Esophagus muscularis mucosa (tissue), 4 donors: ENCODE data around the gene MTMR2. TPM values are rescaled to one million over a fixed set of nuclear protein-coding genes. Genes with fewer than 3 reads are reported as not detected.

ENCODE experiments used
- DNase-seq: peaks from one replicate; pipeline ENCODE4 v3.0.0-alpha.2; 2017; ENCODE audit errors: extremely low spot score
- H3K27ac ChIP-seq, 4 donors: fragments of 200-600 bp; sonication (generic); replicated peaks in 1 of 4; 1 replicate in 3 of 4; 2 replicates in 1 of 4; pipeline ENCODE4 v1.5.1; 2016 to 2019; ENCODE audit warnings: mild to moderate bottlenecking in 1 of 4
- H3K27me3 ChIP-seq, 4 donors: fragments of 200-600 bp; sonication (generic); one replicate each; pipeline versions ENCODE4 v1.5.1 to v1.6.0; 2016 to 2019
- H3K36me3 ChIP-seq, 4 donors: fragments of 200-600 bp; sonication (generic); one replicate each; pipeline ENCODE4 v1.5.1; 2016 to 2019
- H3K4me1 ChIP-seq, 4 donors: fragments of 200-600 bp; sonication (generic); one replicate each; pipeline ENCODE4 v1.5.1; 2016 to 2019
- H3K4me3 ChIP-seq, 4 donors: fragments of 200-600 bp; sonication (generic); 1 replicate in 2 of 4; 2 replicates in 2 of 4; pipeline ENCODE4 v1.5.1; 2016 to 2019; ENCODE audit warnings: mild to moderate bottlenecking in 4 of 4, moderate library complexity in 1 of 4
- H3K9me3 ChIP-seq, 4 donors: fragments of 200-600 bp; sonication (generic); 1 replicate in 3 of 4; 2 replicates in 1 of 4; pipeline ENCODE4 v1.5.1; 2016 to 2019
- EP300 ChIP-seq: sonication (generic); formaldehyde crosslinking; IDR thresholded peaks from one replicate; pipeline ENCODE4 v1.6.1; 2017; ENCODE audit warnings: antibody characterized with exemption
- POLR2A ChIP-seq: fragments of 450-650 bp; IDR thresholded peaks from one replicate; pipeline ENCODE4 v1.6.1; 2017; ENCODE audit warnings: antibody characterized with exemption, moderate library complexity, mild to moderate bottlenecking, low read depth
- POLR2AphosphoS5 ChIP-seq, 2 donors: sonication (generic); formaldehyde crosslinking; IDR thresholded peaks; one replicate each; pipeline ENCODE4 v1.6.1; 2017; ENCODE audit warnings: antibody characterized with exemption in 2 of 2
- WGBS: methylation state at CpG from one replicate; pipeline ENCODE4 v1.1.5; 2018; 5-methylcytosine and 5-hydroxymethylcytosine counted together
- intact Hi-C: fragments of 100-400 bp; cut with DNase I; formaldehyde crosslinking; loops from one replicate; pipeline ENCODE4 v1.15.1; 2023
- total RNA-seq, 4 donors: library from RNA; depleted of rRNA; stranded (reverse); fragments of >200 nt; gene quantifications; one replicate each; pipeline versions ENCODE4 v1.1.0 to v1.2.1, GENCODE V29; 2016
- TF ChIP-seq, protein P1 (sequence below), 3 experiments: fragments of 200-600 bp in 2 of 3; fragments of 450-650 bp in 1 of 3; sonication (generic) in 2 of 3; IDR thresholded peaks; one replicate each; pipeline ENCODE4 v1.5.1; 2017 to 2019; ENCODE audit warnings: antibody characterized with exemption in 3 of 3, mild to moderate bottlenecking in 2 of 3, moderate library complexity in 1 of 3

Gene MTMR2
- total RNA-seq, 4 donors from 2014 or later: 25.8 to 29.6 (median 27.9) TPM

DNA sequence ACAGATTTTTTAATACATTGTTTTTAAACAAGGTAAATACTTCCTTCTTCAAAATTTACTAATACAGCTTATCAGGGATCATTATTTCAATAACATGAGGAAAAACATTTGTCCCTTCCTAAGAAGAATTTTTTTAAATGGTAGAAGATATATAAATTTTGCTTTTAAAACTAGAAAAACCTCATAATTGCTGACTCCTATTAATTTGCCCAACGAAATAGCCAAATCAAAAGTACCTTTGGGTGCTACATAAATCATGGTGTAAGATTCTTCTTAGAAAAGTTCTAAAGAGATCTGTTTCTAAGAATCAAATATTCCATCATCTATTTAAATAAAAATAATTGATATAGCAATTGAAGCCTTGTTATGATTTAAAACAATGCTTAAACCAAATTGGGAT lies 78.7 kb downstream of the MTMR2 start:
- Histone ChIP-seq H3K4me3 (no peak overlapping the region), H3K27ac (no peak overlapping the region), H3K36me3 (peaks cover 0 to 58% (median 34%) of the 10 kb centered on the region in 4 donors), H3K4me1 (peaks cover 0 to 15% (median 9%) of the 10 kb centered on the region in 4 donors), H3K27me3 (no peaks in the 10 kb centered on the region), H3K9me3 (no peaks in the 10 kb centered on the region)
- TF ChIP-seq POLR2AphosphoS5 (IDR thresholded peaks at IDR 0.05): no peak
- TF ChIP-seq, protein P1, sequence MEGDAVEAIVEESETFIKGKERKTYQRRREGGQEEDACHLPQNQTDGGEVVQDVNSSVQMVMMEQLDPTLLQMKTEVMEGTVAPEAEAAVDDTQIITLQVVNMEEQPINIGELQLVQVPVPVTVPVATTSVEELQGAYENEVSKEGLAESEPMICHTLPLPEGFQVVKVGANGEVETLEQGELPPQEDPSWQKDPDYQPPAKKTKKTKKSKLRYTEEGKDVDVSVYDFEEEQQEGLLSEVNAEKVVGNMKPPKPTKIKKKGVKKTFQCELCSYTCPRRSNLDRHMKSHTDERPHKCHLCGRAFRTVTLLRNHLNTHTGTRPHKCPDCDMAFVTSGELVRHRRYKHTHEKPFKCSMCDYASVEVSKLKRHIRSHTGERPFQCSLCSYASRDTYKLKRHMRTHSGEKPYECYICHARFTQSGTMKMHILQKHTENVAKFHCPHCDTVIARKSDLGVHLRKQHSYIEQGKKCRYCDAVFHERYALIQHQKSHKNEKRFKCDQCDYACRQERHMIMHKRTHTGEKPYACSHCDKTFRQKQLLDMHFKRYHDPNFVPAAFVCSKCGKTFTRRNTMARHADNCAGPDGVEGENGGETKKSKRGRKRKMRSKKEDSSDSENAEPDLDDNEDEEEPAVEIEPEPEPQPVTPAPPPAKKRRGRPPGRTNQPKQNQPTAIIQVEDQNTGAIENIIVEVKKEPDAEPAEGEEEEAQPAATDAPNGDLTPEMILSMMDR (IDR thresholded peaks at IDR 0.05): no peak
- WGBS: 97% methylated on average over 1 of the region's 1 CpG
- DNase-seq: no peak
- intact Hi-C loops: loop anchor here (10.0 kb wide), 2 partner anchors 80 to 170 kb away; partner anchors contain the start of gene MTMR2

DNA sequence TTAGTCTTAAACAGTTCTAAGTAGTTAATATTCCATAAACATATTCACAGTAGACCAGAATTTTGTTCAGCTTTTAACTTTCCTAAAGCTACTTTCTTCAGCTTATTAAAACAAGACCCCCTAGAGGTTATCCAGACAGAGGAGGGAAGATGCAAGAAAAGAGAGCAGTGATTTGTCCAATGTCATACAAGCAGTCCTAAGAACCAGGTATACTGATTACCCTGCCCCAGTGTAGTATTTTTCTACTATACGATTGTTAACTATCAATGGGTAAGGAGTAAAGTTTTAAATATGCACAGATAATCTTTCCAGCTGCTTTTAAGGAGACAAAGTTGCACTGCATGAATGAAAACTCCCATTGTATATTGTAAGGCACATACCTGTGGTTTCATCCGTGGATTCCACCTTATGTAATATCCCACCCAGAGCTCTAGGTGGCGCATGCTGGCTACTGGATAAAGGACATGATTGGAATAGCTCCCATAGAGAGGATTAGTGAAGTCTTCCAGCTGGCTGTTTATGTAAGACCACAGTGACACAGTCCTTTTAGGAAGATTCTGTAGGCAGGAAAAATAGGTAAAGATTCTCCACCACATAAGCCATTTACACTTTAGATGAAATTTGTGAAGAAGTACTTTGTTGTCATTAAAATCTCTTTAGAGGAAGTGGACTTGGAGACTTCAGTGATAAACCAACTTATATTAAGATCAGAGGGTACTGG lies 88.0 kb downstream of the MTMR2 start:
- Histone ChIP-seq H3K27ac (peak overlapping the region in 2 of 4 donors; percentile 7 to 24), H3K27me3 (no peaks in the 10 kb centered on the region), H3K4me1 (peaks cover 4 to 9% (median 8%) of the 10 kb centered on the region in 4 donors), H3K9me3 (no peaks in the 10 kb centered on the region), H3K4me3 (no peak overlapping the region), H3K36me3 (peaks cover 4 to 90% (median 54%) of the 10 kb centered on the region in 4 donors)
- TF ChIP-seq POLR2A (no peak), EP300 (no peak), POLR2AphosphoS5 (IDR thresholded peaks at IDR 0.05) (peak in 1 of 2 donors; percentile 72)
- TF ChIP-seq, protein P1 (IDR thresholded peaks at IDR 0.05): peak; percentile 77 to 91 (median 90)
- WGBS: 11% methylated on average over 3 of the region's 3 CpGs
- peak; percentile 92 for DNase-seq
- intact Hi-C loops: loop anchor here (2.0 to 5.0 kb wide), 3 partner anchors 506 to 591 kb away; partner anchors contain the start of genes CCDC82 and MAML2

DNA sequence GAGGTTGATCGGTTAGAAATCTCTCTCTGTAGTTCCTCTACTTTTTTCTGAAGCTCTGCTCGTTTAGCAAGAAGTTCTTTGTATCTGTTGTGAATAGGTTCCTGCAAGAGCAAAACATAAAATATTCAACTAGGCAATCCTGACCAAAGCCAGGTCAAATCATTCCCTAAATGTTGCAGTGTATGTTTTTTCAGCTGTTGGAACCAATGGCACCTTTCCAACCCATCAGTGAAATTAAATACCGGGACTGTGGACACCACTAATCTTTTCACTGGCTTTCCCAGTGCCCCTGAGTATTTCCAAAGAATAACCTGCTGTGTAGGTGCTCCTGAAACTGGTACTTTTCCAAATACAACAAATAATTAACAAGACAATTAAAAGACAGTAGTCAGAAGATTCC lies 88.6 kb downstream of the MTMR2 start:
- no peaks in the 10 kb centered on the region for H3K9me3 ChIP-seq
- no peak for TF ChIP-seq POLR2A
- no peak for TF ChIP-seq EP300
- no peak for TF ChIP-seq POLR2AphosphoS5 (IDR thresholded peaks at IDR 0.05)
- TF ChIP-seq, protein P1 (IDR thresholded peaks at IDR 0.05): no peak
- no peak overlapping the region for H3K27ac ChIP-seq
- WGBS: 30% methylated on average over 3 of the region's 3 CpGs
- peaks cover 4 to 9% (median 8%) of the 10 kb centered on the region in 4 donors for H3K4me1 ChIP-seq
- DNase-seq: no peak
- no peaks in the 10 kb centered on the region for H3K27me3 ChIP-seq
- intact Hi-C loops: loop anchor here (5.0 kb wide), 2 partner anchors 507 to 552 kb away; partner anchors contain the start of genes CCDC82 and MAML2
- no peak overlapping the region for H3K4me3 ChIP-seq
- peaks cover 4 to 91% (median 53%) of the 10 kb centered on the region in 4 donors for H3K36me3 ChIP-seq

DNA sequence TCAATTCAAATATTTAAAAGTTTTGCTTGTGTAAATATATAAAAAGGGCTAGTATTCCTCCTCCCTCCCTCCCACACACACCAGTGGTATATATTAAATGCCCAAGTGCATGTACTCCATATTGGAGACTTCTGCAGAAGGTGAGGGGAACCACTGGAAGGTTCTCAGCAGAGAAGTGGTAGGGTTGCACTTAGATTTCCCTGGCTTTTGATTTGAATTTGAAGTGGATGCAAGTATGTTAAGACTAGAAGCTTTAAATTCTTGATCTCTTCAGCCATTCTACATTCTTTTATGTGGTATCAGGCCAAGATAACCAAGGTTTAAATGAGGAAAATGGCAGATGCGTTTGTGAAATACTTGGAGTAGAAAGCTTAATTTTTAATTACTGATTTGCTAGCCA lies 90.5 kb downstream of the MTMR2 start:
- H3K4me3 ChIP-seq: no peak overlapping the region
- no peaks in the 10 kb centered on the region for H3K9me3 ChIP-seq
- H3K36me3 ChIP-seq: peaks cover 14 to 92% (median 64%) of the 10 kb centered on the region in 4 donors
- no peaks in the 10 kb centered on the region for H3K27me3 ChIP-seq
- DNase-seq: no peak
- TF ChIP-seq EP300 (no peak), POLR2AphosphoS5 (IDR thresholded peaks at IDR 0.05) (no peak), POLR2A (no peak)
- TF ChIP-seq, protein P1 (IDR thresholded peaks at IDR 0.05): no peak
- H3K27ac ChIP-seq: no peak overlapping the region
- intact Hi-C loops: no loop called here
- 5% methylated on average over 1 of the region's 1 CpG for WGBS
- peaks cover 4 to 9% (median 8%) of the 10 kb centered on the region in 4 donors for H3K4me1 ChIP-seq
